Left colon (tissue), 2 donors: Measurements from ENCODE around the gene DLD. TPM values are rescaled to one million over a fixed set of nuclear protein-coding genes. Genes with fewer than 3 reads are reported as not detected.

Experiments
- ATAC-seq: fragments of 200-7000 bp; cut with Tn5 transposase; one replicate; pipeline ENCODE4 v1.9.1; 2020; ENCODE audit warnings: mild to moderate bottlenecking, moderate library complexity
- DNase-seq, 2 donors: peaks; one replicate each; pipeline ENCODE4 v3.0.0-alpha.2; 2020
- intact Hi-C, 2 donors: fragments of 100-400 bp; cut with DNase I in 1 of 2; cut with micrococcal nuclease in 1 of 2; formaldehyde crosslinking; loops; one replicate each; pipeline versions ENCODE4 v1.11.2 to v1.14.0; 2022; cut with DNase I, micrococcal nuclease
- total RNA-seq, 2 donors: library from RNA; stranded (reverse); fragmentation: NEBNext Ultra II Directional; extraction: Animal tissue kit (Norgen Biotek cat#: 25700); gene quantifications; one replicate each; pipeline ENCODE4 v1.2.1, GENCODE V29; 2021
- donor health status: DM: no; HTN: no; CAD: no.
- donor health status: DM: yes; HTN: yes; CAD: no.

DLD gene
- total RNA-seq, 2 donors from 2014 or later = 129 to 139 TPM

DNA sequence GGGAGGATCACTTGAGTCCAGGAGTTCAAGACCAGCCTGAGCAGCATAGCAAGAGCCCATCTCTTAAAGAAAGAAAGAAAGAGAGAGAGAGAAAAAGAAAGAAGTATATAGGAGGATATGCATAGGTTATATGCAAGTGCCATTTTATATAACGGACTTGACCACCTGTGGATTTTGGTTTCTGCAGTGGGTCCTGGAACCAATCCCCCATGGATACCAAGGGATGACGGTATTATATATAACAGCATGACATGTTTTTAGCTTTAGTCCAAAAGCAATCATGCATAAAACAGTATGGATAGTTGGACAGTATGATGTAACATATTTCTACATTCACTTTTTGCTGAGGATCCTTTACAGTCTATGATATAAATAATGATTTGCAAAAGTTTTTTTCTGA, 45.3 kb downstream of the DLD start:
- ATAC-seq (no peak), DNase-seq (no peak)
- intact Hi-C loops = loop anchor here in 1 of 2 donors (5.0 kb wide), 1 partner anchor 66 kb away; the partner anchor contains the start of gene LAMB1

GRCh38 chr7:107937531-107937930, 46.5 kb downstream of the DLD start:
- ATAC-seq (no peak), DNase-seq (no peak)
- intact Hi-C loops = loop anchor here in 1 of 2 donors (5.0 kb wide), 1 partner anchor 65 kb away; the partner anchor contains the start of gene LAMB1

DNA sequence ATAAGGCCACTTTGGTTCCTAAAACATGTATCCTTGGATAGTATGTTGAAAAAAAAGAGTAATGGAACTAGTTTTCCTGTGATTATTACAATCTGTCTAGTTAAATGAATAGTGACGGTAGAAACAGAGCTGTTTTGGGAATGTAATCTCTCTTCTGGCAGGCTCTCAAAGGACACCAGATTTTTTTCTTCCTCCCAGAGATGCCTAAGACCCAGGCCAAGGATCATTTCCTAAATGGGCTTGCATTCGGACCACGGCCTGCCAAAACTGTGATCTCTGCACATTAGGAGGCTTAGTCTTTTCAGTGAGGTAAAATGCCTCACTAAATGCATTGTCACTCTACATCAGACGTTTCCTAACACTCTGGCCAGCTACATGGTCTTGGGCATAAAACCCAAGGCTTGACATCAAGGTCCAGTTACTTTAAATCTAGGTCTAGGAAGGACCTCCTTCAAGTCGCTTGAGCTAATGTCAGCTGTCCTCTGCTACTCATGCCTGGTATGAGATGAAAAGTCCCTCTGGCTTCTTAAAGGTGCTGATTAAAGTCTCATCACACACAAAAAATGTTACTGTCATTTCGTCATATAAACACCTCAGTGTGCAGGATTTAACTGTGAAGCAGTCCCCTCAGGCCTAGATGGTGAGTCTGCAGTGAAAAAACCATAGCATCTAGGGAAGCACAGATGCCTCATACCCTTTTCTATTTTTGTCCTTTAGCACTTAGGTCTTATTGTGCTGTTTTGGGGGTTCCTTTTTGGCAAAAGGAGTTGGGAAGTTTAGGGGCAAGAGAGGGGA, 47.7 kb downstream of the DLD start:
- DNase-seq (no peak), ATAC-seq (no peak)
- intact Hi-C loops = loop anchor here in 1 of 2 donors (5.0 kb wide), 1 partner anchor 64 kb away; the partner anchor contains the start of gene LAMB1

DNA sequence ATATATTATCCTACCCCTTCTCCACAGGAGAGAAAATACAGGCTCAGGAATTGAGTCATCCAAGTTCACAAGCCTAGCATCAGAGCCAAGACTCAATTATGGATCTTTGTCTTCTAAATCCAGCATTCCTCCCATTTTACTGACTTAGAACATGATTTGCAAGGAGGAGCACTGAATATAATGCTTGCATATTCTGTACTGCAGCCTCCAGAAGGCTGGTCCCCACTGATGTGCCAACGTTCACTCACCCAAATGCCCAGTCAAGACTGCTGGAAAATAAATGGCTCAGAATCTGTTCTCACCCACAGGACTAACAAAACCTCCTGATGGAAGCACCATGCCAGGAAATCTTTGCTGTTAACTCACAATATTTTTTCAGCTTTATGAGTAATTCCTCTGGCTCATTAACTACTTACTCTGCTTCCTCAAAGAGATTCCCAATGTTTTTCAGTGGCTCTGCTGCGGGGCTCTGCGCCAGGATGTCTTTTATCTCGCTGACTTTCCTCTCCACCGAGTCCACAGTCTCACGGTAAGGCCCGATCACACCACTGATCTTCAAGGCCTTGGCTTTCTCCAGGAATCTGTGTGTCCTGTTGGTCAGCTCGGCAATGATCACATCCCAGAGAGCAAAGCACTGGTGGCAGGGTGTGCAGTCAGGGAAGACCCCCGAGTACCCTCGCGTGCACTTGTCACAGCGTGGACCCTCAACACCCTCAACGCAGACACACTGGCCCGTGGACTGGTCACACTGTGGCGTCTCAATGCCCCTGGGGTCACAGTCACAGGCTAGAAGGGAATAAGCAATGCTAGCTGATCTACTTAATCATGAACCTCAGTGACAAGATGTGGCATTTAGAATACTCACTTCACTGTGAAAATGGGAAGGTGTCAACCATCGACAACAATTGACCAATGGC, 48.8 kb downstream of the DLD start:
- intact Hi-C loops = loop anchor here in 1 of 2 donors (5.0 kb wide), 1 partner anchor 62 kb away; the partner anchor contains the start of gene LAMB1
- peak in 1 of 2 donors; percentile 22 for DNase-seq
- ATAC-seq = no peak

- DNase-seq (no peak), ATAC-seq (no peak)
- intact Hi-C loops = no loop called here
Measured at GRCh38 chr7:107940951-107941350, 50.0 kb downstream of the DLD start.

DNA sequence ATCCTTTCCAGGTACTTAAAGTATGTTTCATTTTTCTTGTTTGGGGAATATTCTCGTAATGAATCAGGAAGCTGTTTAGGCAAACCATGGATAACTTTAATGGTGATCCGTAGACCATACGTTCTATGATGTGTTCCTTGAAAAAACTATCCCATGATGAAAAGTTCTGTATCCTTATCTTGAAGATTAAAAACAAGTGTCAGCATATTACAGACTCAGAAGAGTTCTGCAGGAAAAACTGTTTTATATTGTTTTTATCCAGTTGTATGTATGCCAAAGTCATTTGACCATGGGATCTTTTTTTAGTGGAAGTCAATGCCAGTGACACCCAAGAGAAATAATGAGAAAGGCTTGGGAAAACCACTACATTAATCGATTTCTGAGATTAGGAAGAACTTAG, 52.0 kb downstream of the DLD start:
- ATAC-seq = no peak
- intact Hi-C loops = no loop called here
- DNase-seq = no peak

GRCh38 chr7:107944411-107945169, 53.6 kb downstream of the DLD start:
- DNase-seq (no peak), ATAC-seq (no peak)
- intact Hi-C loops = no loop called here

DNA sequence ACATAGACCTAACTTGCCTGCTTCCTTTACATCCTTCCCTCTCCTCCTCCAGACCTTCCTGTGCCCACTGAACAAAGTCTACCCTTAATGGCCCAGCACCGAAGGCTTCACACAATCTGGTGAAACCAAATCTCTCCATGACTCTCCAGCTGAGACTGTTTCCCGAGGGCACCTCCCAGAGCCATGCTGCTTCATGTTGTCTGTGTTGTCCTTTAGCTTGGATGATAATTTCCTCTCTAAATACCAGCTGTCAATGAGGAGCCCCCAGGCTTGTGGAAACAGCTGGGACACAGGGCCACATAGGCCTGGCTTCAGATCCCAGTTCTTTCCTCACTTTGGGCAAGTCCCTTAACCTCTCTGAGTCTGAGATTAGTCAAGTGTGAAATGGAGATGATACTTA, 54.3 kb downstream of the DLD start:
- no peak for ATAC-seq
- intact Hi-C loops = no loop called here
- DNase-seq = no peak

DNA sequence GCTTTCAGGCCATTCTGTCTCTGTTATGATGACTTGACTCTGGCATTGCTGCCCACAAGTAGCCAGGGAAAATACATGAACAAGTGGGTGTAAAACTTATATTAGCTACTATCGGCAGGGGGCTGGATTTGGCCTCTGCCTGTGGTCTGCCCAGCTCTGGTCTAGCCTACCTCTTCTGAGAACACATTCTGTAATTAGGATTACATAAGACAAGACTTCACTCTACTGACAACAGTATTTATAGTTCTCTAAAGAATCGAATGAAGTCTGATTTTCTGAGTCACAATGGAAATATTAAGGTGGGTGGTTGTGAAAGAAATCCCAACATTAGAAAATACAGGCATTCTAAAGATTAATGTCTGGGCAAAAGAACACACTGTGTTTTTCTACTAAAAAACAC, 55.5 kb downstream of the DLD start:
- no peak for DNase-seq
- intact Hi-C loops = no loop called here
- no peak for ATAC-seq

GRCh38 chr7:107946881-107947280, 55.9 kb downstream of the DLD start:
- DNase-seq (no peak), ATAC-seq (no peak)
- intact Hi-C loops = no loop called here

DNA sequence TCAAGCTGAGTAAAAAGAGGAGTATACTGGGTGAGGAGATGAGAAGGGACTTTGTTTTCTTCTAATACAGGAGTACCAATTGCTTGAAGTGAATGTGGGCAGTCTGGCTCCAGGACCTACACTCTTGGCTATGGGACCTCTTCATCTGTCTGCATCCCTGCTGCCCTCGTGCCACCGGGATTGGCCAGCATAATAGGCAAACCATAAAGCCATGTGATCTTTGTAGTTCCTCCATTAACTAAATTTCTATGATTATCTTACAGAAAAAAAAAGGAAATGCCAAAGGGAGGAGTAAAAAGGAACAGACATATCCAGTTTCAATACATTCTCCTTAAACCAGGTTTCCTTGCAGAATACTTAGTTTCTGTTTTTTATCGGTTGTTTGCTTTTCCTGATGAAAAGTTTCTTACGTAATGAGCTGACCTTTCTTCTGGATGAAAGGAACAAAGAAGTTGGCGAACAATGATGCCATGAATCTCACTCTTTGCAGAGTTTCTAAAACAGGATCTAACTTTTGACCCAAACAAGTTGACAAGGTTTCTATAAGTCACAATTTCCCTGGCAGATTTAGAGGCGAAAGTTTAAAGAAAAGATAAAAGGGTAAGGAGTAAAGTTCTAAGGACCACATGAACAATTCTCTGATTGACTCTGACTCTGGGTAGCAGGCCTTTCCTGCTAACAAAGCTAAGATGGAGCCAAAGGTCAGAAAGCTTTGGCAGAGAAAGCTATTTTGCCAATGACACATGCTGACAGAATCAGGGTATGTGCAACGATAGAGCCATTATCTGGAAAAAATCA, 57.9 kb downstream of the DLD start:
- ATAC-seq = no peak
- intact Hi-C loops = no loop called here
- DNase-seq = no peak

- DNase-seq (no peak), ATAC-seq (no peak)
- intact Hi-C loops = no loop called here
Measured at GRCh38 chr7:107949443-107949935, 58.5 kb downstream of the DLD start.

DNA sequence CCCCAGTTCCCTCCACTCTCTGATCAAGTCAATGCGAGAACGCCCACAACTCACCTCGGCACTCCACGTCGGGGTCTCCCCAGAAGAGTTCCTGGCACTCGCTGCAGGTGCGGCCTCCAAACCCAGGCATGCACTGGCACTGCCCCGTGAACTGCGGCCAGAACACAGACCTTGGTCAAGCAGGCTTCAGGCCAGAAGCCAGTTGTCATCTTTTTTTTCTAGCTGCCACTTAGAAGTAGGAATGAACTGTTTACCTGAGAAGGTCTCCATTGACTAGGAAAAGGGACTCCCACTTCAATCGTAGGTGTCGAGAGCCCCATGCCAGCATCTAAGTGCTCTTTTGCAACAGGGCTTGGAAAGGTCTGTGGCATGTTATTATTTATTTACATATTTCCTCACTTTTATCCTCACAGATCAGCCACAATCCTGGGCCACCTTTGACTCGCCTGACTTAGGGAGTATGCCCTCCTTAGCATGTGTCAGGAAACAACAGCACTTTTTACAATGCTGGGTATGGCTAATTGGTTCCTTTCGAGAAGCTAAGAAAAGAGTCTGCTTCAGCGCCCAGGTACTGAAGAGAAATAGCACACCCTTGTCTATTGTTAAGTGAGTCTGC, 60.3 kb downstream of the DLD start:
- DNase-seq (no peak), ATAC-seq (no peak)
- intact Hi-C loops = no loop called here

DNA sequence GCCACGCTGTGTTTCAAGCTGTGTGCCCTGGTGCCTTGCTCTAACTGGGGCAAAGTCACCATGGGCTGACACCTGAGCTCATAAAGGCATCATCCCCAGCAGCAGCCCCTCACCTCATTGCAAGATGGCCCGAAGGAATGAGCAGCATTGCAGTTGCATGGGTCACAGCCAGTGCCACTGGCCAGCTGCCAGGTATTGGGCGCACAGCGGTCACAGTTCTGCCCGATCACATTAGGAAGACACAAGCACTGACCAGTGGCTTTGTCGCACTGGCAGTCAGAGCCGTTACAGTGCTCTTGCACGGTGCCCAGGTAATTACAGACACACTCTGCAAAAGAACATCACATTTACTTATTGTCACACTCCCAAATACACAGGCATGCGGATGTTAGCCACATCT, 60.9 kb downstream of the DLD start:
- DNase-seq = no peak
- ATAC-seq = no peak
- intact Hi-C loops = no loop called here

GRCh38 chr7:107953265-107953923, 62.4 kb downstream of the DLD start:
- no peak for ATAC-seq
- intact Hi-C loops = no loop called here
- DNase-seq = no peak

GRCh38 chr7:107953924-107954303, 62.9 kb downstream of the DLD start:
- intact Hi-C loops = no loop called here
- no peak for ATAC-seq
- DNase-seq = no peak

DNA sequence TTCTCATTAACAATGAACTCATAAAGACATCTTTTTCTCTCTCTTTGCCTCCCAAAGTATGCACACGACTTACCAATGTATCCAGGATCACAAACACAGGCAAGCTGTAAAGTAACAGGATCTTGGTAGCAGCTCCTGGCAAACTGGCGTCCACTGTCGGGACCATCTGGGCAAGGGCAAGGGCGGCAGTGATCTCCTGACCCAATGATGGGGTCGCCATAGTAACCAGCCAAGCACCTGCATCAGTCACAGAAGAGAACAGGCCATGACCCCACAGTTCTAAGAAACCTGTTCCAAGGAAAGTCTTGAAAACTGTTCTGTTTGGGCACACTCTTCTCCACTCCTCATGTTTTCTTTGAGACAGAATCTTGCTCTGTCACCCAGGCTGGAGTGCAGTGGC, 64.4 kb downstream of the DLD start:
- intact Hi-C loops = no loop called here
- no peak for DNase-seq
- ATAC-seq = no peak
